Posterior cingulate gyrus (tissue), 11 donors: ENCODE results near the gene CFAP251.

ENCODE experiments used
- DNase-seq, 10 donors: peaks; one replicate each; pipeline versions ENCODE4 v3.0.0 to v3.0.0-alpha.2; 2020 to 2021; ENCODE audit warnings: mixed read lengths in 3 of 10
- intact Hi-C: fragments of 100-400 bp; cut with DNase I; formaldehyde crosslinking; loops from one replicate; pipeline ENCODE4 v1.15.1; 2023

CFAP251 gene

GRCh38 chr12:121996050-121996944, 77.9 kb downstream of the CFAP251 start:
- DNase-seq: no peak
- intact Hi-C loops: no loop called here

DNA sequence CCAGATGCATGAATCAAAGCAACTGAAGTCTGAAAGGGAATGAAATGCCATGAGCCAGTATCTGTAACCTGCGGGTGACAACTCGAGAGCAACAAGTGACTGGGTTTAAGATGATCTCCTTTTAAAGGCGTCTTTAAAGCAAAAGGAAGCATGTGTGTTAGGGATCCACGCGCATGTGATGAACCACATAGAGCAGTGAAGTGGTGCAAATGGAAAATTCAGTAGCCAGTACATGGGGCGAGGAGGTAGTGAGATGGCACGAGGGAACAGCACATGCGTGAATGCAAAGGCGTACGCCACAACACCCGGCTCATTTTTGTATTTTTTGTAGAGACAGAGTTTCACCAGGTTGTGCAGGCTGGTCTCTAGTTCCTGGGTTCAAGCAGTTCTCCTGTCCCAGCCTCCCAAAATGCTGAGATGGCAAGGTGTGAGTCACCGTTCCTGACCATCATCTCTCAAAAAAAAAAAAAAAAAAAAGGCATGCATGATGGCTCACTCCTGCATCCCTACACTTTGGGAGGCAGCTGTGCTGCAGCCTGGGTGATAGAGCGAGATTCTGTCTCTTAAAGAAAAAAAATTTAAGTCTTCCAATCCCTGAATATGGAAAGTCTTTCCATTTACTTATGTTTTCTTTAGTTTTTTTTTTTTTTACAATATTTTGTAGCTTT, 78.7 kb downstream of the CFAP251 start:
- intact Hi-C loops: no loop called here
- DNase-seq: no peak

GRCh38 chr12:122001466-122002209, 83.2 kb downstream of the CFAP251 start:
- intact Hi-C loops: no loop called here
- peak in 4 of 10 donors; percentile 15 to 37 (median 30) for DNase-seq

- peak in 1 of 10 donors; percentile 56 for DNase-seq
- intact Hi-C loops: no loop called here
Observed at GRCh38 chr12:122003651-122004611, 85.5 kb downstream of the CFAP251 start.

GRCh38 chr12:122004633-122005071, 86.3 kb downstream of the CFAP251 start:
- intact Hi-C loops: no loop called here
- DNase-seq: peak in 1 of 10 donors; percentile 63

- peak in 1 of 10 donors; percentile 18 for DNase-seq
- intact Hi-C loops: no loop called here
Observed at GRCh38 chr12:122005252-122005776, 86.9 kb downstream of the CFAP251 start.

GRCh38 chr12:122006186-122006926, 88.0 kb downstream of the CFAP251 start:
- intact Hi-C loops: no loop called here

GRCh38 chr12:122009741-122010140, 91.3 kb downstream of the CFAP251 start:
- peak in 2 of 10 donors; percentile 48 to 64 for DNase-seq
- intact Hi-C loops: no loop called here

More at GRCh38 chr12:122006186-122006926, 88.0 kb downstream of the CFAP251 start:
- DNase-seq: peak in 1 of 10 donors; percentile 85

GRCh38 chr12:122012184-122012583, 93.8 kb downstream of the CFAP251 start:
- intact Hi-C loops: no loop called here
- DNase-seq: peak in 2 of 10 donors; percentile 2 to 30

- intact Hi-C loops: no loop called here
- DNase-seq: no peak
Observed at GRCh38 chr12:122013136-122013535, 94.7 kb downstream of the CFAP251 start.

- intact Hi-C loops: no loop called here
- DNase-seq: peak in 3 of 10 donors; percentile 82 to 88 (median 87)
Observed at GRCh38 chr12:122013791-122014590, 95.6 kb downstream of the CFAP251 start.

DNA sequence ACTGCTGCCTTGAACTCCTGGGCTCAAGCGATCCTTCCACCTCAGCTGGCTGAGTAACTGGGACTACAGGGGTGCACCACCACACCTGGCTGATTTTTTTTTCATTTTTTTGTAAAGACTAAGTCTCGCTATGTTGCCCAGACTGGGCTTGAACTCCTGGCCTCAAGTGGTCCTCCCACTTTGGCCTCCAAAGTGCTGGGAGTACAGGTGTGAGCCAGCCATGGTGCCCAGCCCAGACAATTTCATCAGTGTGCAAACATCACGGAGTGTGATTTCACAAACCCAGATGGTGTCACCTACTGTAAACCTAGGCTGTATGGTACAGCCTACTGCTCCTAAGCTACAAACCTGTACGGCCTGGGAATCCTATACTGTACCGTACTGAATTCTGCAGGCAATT, 96.4 kb downstream of the CFAP251 start:
- peak in 1 of 10 donors; percentile 5 for DNase-seq
- intact Hi-C loops: no loop called here

GRCh38 chr12:122018457-122018856, 100.1 kb downstream of the CFAP251 start:
- DNase-seq: peak in 1 of 10 donors; percentile 26
- intact Hi-C loops: no loop called here

- peak in 1 of 10 donors; percentile 24 for DNase-seq
- intact Hi-C loops: no loop called here
Observed at GRCh38 chr12:122018937-122019336, 100.5 kb downstream of the CFAP251 start.

DNA sequence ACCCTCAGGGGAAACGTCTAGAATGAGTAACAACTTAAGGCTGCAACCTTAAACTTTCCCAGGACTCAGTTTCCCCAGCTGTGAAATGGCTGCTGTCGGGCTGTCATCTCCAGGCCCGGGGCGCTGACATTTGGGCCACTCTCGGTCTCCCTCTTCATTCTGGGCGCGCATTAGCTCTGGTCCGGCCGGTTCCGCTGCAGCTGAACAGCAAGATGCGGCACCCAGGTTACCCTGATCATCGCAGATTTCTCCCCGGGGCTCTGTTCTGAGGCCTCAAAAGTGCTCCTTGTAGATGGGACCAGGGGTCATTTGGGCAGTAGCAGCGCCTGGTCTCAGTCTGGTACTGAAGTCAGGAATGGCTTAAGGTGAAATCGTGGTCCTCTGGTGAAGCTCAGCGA, 102.4 kb downstream of the CFAP251 start:
- DNase-seq: peak in 3 of 10 donors; percentile 52 to 77 (median 64)

DNA sequence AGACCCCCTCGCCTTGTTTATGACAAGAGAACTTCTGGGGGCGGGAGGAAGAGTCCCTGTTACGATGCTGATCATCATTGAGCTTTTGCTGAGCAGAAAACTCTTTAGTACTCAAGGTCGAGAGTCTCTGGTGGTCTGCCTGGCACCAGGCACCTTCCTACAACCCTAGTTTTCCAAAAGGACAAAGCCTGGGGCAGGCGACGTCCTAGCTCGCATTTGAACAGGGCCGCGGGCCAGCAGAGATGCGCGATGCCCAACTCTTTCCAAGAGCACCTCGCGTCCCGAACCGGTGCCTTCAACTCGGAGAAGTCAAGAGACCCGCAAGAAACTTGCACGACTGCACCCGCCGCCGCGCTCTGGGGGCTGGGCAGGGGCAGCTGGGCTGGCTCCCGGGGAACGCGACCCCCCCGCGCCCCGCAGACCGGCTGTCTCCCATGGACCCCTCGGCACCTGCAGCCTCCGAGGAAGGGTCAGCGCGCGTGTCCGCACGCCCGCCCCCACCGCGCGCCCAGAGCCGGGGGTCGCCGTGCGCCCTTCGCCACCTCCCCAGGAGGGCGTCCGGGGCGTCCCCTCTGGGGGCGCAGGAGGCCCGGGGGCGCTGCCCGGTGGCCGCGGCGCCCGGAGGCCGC, 102.9 kb downstream of the CFAP251 start:
- intact Hi-C loops: loop anchor here (2.0 kb wide), 1 partner anchor 103 kb away; the partner anchor contains the start of gene CFAP251
- DNase-seq: peak in 5 of 10 donors; percentile 22 to 87 (median 37)

More for the DNA sequence above, 102.4 kb downstream of the CFAP251 start:
- intact Hi-C loops: loop anchor here (2.0 kb wide), 1 partner anchor 102 kb away; the partner anchor contains the start of gene CFAP251
